HG02763 (cell line): Measurements from ENCODE around the gene TAF1C.

Experiments
- ATAC-seq: cut with Tn5 transposase; IDR thresholded peaks from one replicate; pipeline ENCODE4 v1.9.1; 2021; ENCODE audit warnings: mild to moderate bottlenecking, moderate library complexity; ENCODE audit not compliant: unreplicated experiment

The TAF1C gene

GRCh38 chr16:84136331-84137125 lies 50.3 kb downstream of the TAF1C start:
- no peak for ATAC-seq

GRCh38 chr16:84132527-84133285 lies 54.2 kb downstream of the TAF1C start:
- no peak for ATAC-seq

GRCh38 chr16:84131117-84131516 lies 55.7 kb downstream of the TAF1C start:
- no peak for ATAC-seq
